ENCODE results near the gene ILKAP. TPM values are rescaled to one million over a fixed set of nuclear protein-coding genes. Genes with fewer than 3 reads are reported as not detected.

Gene ILKAP
- total and polyA plus RNA-seq, 12 donors, result 12.3 to 131 (median 26.1) TPM

DNA sequence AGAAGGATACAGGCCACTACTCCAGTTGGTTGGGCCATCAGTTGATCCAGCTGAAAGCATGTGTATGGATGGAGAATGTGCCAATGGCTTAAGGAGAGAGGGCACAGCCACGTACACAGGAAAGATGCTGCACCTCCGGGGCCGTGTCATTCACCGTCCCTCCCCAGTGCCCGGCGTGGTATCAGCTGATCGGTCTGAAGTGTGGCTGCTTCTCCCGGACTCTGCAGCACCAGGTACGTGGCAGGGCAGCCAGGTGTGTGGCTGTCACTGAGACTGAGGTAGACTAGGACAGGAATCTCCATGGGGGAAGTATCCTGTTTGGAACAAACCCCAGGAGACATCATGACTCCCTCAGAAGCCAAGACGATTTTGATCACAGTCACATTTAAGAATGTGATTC, 48.9 kb downstream of the ILKAP start:
- intact Hi-C loops (cut with DNase I), result no loop called here
- Histone ChIP-seq H3K4me1 (replicated peaks in 1 of 2) (peaks cover 0 to 4% of the 10 kb centered on the region in 2 donors), H3K4me3 (no peak overlapping the region), H3K36me3 (replicated peaks in 1 of 2) (no peaks in the 10 kb centered on the region), H3K9me3 (replicated peaks in 1 of 3) (no peaks in the 10 kb centered on the region), H3K27ac (no peak overlapping the region), H3K27me3 (no peaks in the 10 kb centered on the region)
- DNase-seq, result no peak
- TF ChIP-seq POLR2A (IDR thresholded peaks at IDR 0.05), result no peak
- TF ChIP-seq, protein P1, sequence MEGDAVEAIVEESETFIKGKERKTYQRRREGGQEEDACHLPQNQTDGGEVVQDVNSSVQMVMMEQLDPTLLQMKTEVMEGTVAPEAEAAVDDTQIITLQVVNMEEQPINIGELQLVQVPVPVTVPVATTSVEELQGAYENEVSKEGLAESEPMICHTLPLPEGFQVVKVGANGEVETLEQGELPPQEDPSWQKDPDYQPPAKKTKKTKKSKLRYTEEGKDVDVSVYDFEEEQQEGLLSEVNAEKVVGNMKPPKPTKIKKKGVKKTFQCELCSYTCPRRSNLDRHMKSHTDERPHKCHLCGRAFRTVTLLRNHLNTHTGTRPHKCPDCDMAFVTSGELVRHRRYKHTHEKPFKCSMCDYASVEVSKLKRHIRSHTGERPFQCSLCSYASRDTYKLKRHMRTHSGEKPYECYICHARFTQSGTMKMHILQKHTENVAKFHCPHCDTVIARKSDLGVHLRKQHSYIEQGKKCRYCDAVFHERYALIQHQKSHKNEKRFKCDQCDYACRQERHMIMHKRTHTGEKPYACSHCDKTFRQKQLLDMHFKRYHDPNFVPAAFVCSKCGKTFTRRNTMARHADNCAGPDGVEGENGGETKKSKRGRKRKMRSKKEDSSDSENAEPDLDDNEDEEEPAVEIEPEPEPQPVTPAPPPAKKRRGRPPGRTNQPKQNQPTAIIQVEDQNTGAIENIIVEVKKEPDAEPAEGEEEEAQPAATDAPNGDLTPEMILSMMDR (IDR thresholded peaks at IDR 0.05), result no peak
- 90 to 92% (median 91%) methylated on average over 3 to 10 of the region's 10 CpGs for WGBS, 4 donors

DNA sequence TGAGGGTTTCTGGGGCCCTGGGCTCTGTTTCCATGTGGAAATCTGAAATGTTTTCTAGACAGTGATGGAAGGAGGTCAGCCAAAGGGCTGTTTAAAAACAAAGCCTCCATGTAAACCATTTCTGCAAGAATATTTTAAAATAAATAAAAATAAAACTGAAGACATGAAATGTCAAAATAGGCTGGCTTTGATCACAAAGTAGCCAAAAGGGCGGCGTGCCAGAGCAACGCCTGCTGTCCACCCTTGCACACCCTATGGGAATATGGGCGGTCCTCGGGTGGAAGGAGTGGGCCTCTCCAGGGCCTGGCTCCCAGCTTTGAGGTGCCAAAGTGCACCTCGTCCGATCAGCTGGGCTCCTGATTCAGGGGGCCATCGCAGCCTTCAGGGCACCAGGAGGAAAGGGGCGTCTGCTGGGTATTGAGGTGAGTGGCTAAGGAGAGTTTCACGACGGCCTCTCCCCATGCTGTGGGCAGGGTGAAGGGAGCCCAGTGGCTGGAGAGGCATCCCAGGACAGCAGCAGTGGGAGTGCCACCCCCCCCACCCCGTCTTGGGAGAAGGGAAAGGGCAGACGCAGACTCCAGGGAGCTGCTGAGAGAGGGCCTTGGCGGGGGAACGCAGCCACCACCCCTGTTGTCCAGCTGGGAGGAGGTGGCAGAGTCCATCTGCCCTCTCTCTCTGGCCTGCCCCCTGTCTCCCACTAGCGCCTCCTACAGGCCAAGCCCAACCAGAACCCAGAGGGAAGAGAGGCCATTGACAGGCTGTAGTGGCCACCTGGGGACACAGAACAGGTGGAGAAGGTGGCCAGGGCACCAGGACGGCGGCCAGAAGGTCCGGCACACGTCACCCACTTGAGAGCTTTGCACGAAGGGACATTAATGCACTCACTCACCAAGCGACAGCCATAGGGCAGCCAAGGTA, 50.5 kb downstream of the ILKAP start:
- no peak for DNase-seq
- WGBS, 4 donors, result 72 to 84% (median 80%) methylated on average over 16 to 22 of the region's 22 CpGs
- TF ChIP-seq, protein P1 (IDR thresholded peaks at IDR 0.05), result no peak
- TF ChIP-seq POLR2A (IDR thresholded peaks at IDR 0.05), result no peak
- no peaks in the 10 kb centered on the region for H3K9me3 ChIP-seq (replicated peaks in 1 of 3)
- H3K36me3 ChIP-seq (replicated peaks in 1 of 2), result no peaks in the 10 kb centered on the region
- no peaks in the 10 kb centered on the region for H3K4me1 ChIP-seq (replicated peaks in 1 of 2)
- intact Hi-C loops (cut with DNase I), result no loop called here
- no peak overlapping the region for H3K27ac ChIP-seq
- no peak overlapping the region for H3K4me3 ChIP-seq
- H3K27me3 ChIP-seq, result no peaks in the 10 kb centered on the region

DNA sequence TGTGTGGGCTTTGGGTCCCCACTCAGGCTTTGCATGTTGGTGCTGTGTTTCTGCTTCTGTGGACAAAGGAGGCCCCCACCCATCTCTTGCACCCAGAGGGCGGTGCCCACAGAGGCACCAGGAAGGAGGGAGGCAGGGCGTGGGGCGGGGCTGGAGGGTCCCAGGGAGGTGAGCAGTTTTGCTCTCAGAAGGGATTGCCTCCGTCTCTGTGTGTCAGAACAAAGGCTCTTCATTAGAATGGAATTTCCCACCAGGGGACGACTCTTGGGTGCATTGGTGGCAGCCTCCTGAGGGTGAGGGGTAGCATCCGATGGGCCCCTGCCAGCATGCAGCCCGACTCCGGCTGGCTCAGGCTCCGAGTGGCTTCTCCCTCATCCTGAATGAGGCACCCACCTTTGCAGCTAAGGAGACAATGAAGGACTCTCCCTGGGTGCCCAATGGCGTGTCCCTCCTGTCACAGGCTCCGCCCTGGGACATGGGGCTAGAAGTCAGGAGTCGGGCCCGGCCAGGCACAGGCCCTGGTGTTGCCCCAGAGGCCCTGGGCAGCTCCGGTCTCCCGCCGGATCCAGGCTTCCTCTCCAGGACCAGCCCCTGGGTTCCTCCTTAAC, 51.8 kb downstream of the ILKAP start:
- WGBS, 4 donors, result 83 to 93% (median 87%) methylated on average over 6 to 16 of the region's 16 CpGs
- H3K4me1 ChIP-seq (replicated peaks in 1 of 2), result no peaks in the 10 kb centered on the region
- no peaks in the 10 kb centered on the region for H3K27me3 ChIP-seq
- H3K36me3 ChIP-seq (replicated peaks in 1 of 2), result no peaks in the 10 kb centered on the region
- no peak for DNase-seq
- H3K27ac ChIP-seq, result no peak overlapping the region
- intact Hi-C loops (cut with DNase I), result no loop called here
- no peaks in the 10 kb centered on the region for H3K9me3 ChIP-seq (replicated peaks in 1 of 3)
- TF ChIP-seq POLR2A (IDR thresholded peaks at IDR 0.05), result no peak
- TF ChIP-seq, protein P1 (IDR thresholded peaks at IDR 0.05), result no peak
- no peak overlapping the region for H3K4me3 ChIP-seq

DNA sequence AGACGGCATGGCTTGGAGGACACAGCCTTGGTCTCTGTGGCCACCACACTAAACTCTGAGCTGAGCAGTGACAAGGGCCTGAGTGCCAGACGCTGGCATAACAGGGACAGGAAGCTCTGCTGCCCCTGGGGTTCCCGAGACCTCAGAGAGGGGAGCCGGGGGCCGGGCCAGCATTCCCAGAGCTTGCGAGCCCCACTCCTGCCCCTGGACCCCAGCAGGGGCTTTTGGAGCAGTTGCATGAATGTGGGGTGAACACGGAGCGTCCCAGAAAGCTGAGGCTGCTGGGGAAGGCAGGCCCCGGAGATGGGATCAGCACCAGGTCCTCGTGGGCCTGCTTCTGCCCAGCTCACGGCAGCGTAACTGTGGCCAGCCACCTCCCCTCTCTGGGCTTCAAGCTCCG, 52.3 kb downstream of the ILKAP start:
- Histone ChIP-seq H3K27ac (no peak overlapping the region), H3K4me1 (replicated peaks in 1 of 2) (no peaks in the 10 kb centered on the region), H3K4me3 (no peak overlapping the region), H3K36me3 (replicated peaks in 1 of 2) (no peaks in the 10 kb centered on the region), H3K9me3 (replicated peaks in 1 of 3) (no peaks in the 10 kb centered on the region), H3K27me3 (no peaks in the 10 kb centered on the region)
- intact Hi-C loops (cut with DNase I), result no loop called here
- TF ChIP-seq, protein P1 (IDR thresholded peaks at IDR 0.05), result no peak
- no peak for TF ChIP-seq POLR2A (IDR thresholded peaks at IDR 0.05)
- WGBS, 4 donors, result 74 to 87% (median 85%) methylated on average over 6 to 13 of the region's 13 CpGs; no CpG with 5 or more reads in 1 of the 4 donors
- no peak for DNase-seq
